ACHN (cell line): ENCODE results near the gene LIPT2.

ENCODE experiments used
- DNase-seq: peaks from one replicate; pipeline ENCODE4 v3.0.0-alpha.2; 2015
- in situ Hi-C: cut with HindIII; loops from 2 replicates; pipeline ENCODE4 v1.10.0; 2017; ENCODE audit warnings: low sequenced_read_pairs, low pct_ligation_motif_present, low pct_unique_long_range_greater_than_20kb

LIPT2 gene

GRCh38 chr11:74446532-74446938 is 47.0 kb downstream of the LIPT2 start:
- in situ Hi-C loops, result no loop called here
- DNase-seq, result no peak

GRCh38 chr11:74444173-74444826 is 49.2 kb downstream of the LIPT2 start:
- no peak for DNase-seq
- in situ Hi-C loops, result no loop called here

GRCh38 chr11:74443071-74443864 is 50.3 kb downstream of the LIPT2 start:
- DNase-seq, result no peak
- in situ Hi-C loops, result no loop called here

- DNase-seq, result no peak
- in situ Hi-C loops, result no loop called here
These were observed 50.9 kb downstream of the LIPT2 start for GRCh38 chr11:74442636-74443035.
